HTR-8/SVneo (cell line): ENCODE measurements around the gene LHX3.

Source experiments
- DNase-seq: peaks from one replicate; pipeline ENCODE4 v3.0.0; 2011; ENCODE audit warnings: low spot score, mixed read lengths; ENCODE audit not compliant: insufficient read length
- FAIRE-seq: peaks from 2 replicates; lab custom pipeline; 2011; peaks lifted over from hg19 to GRCh38; lab: Jason Lieb, UNC

LHX3 gene

GRCh38 chr9:136211441-136212344, 6.8 kb upstream of the LHX3 start:
- FAIRE-seq (no peak), DNase-seq (no peak)

- no peak for DNase-seq
- no peak for FAIRE-seq
Observed at GRCh38 chr9:136211006-136211405, 6.1 kb upstream of the LHX3 start.

GRCh38 chr9:136210276-136210675, 5.3 kb upstream of the LHX3 start:
- no peak for FAIRE-seq
- no peak for DNase-seq

- DNase-seq: no peak
- no peak for FAIRE-seq
Observed at GRCh38 chr9:136209786-136210185, 4.9 kb upstream of the LHX3 start.

GRCh38 chr9:136209232-136209631, 4.3 kb upstream of the LHX3 start:
- DNase-seq (no peak), FAIRE-seq (no peak)

GRCh38 chr9:136208675-136209074, 3.7 kb upstream of the LHX3 start:
- no peak for FAIRE-seq
- no peak for DNase-seq

GRCh38 chr9:136207616-136208015, 2.7 kb upstream of the LHX3 start:
- FAIRE-seq (no peak), DNase-seq (no peak)

- DNase-seq: no peak
- FAIRE-seq: no peak
Observed at GRCh38 chr9:136206602-136207275, 1.8 kb upstream of the LHX3 start.

- DNase-seq: no peak
- no peak for FAIRE-seq
Observed at GRCh38 chr9:136205707-136205992, 722 bp upstream of the LHX3 start.

GRCh38 chr9:136204145-136204805, 653 bp downstream of the LHX3 start:
- FAIRE-seq (no peak), DNase-seq (no peak)

GRCh38 chr9:136203408-136204144, 1.4 kb downstream of the LHX3 start:
- no peak for DNase-seq
- FAIRE-seq: no peak

- DNase-seq (no peak), FAIRE-seq (no peak)
Observed at GRCh38 chr9:136202454-136203407, 2.2 kb downstream of the LHX3 start.

GRCh38 chr9:136201609-136202453, 3.1 kb downstream of the LHX3 start:
- FAIRE-seq (no peak), DNase-seq (no peak)

GRCh38 chr9:136201174-136201573, 3.8 kb downstream of the LHX3 start:
- no peak for FAIRE-seq
- DNase-seq: no peak

- DNase-seq: no peak
- FAIRE-seq: no peak
Observed at GRCh38 chr9:136200424-136200823, 4.5 kb downstream of the LHX3 start.

GRCh38 chr9:136199391-136200288, 5.3 kb downstream of the LHX3 start:
- no peak for DNase-seq
- FAIRE-seq: no peak

GRCh38 chr9:136198605-136199083, 6.3 kb downstream of the LHX3 start:
- no peak for DNase-seq

More at GRCh38 chr9:136198605-136199083, 6.3 kb downstream of the LHX3 start:
- no peak for FAIRE-seq
